ENCODE data around the gene OTOGL. TPM values are rescaled to one million over a fixed set of nuclear protein-coding genes. Genes with fewer than 3 reads are reported as not detected.

Gene OTOGL
- polyA plus RNA-seq, 2 of the 4 experiments (the other 2 are of a cell fraction): 0.04 TPM; not detected in 1

DNA sequence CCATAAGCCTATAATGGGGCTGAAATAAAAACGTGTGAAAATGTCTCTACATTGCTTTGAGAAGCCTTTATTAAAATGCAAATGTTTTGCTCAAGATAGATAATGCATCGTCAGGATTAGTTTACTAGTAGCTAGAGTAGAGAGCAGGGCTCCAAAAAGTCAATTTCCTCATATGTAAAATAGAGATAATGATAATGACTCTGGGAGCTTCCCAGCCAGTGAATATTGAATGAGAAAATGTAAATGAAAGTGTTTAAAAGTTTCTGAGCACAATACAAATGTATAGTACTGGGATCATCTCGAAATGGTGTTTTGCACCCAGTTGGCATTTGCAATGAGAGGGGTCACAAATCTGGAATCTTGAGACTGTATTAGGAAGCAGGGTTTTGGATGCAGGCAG, 135.3 kb downstream of the OTOGL start (continued):
- TF ChIP-seq HOXB5 (CRISPR knock-in tag; IDR thresholded peaks at IDR 0.05) (no peak), NPAS2 (CRISPR knock-in tag; IDR thresholded peaks at IDR 0.05; ENCODE audit: borderline replicate concordance) (no peak), HOXB13 (CRISPR knock-in tag; IDR thresholded peaks at IDR 0.05; ENCODE audit: low read depth) (no peak), EP300 (IDR thresholded peaks at IDR 0.05) (no peak), EHF (CRISPR knock-in tag; IDR thresholded peaks at IDR 0.05) (no peak)
- TF ChIP-seq, protein P1, sequence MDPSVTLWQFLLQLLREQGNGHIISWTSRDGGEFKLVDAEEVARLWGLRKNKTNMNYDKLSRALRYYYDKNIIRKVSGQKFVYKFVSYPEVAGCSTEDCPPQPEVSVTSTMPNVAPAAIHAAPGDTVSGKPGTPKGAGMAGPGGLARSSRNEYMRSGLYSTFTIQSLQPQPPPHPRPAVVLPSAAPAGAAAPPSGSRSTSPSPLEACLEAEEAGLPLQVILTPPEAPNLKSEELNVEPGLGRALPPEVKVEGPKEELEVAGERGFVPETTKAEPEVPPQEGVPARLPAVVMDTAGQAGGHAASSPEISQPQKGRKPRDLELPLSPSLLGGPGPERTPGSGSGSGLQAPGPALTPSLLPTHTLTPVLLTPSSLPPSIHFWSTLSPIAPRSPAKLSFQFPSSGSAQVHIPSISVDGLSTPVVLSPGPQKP (IDR thresholded peaks at IDR 0.05; ENCODE audit: low read depth, low read length): no peak

GRCh38 chr12:80235944-80236343, 136.6 kb downstream of the OTOGL start:
- no peak overlapping the region for H3K4me3 ChIP-seq
- ATAC-seq: no peak
- ChIA-PET POLR2A (no interaction called here), CTCF (interaction anchor here (0.6 to 0.9 kb wide), 2 partner anchors 34 to 49 kb away, joined by 3 read pairs; no protein-coding TSS in a partner anchor)
- no peak overlapping the region for H3K27ac ChIP-seq
- no peak for TF ChIP-seq EP300 (IDR thresholded peaks at IDR 0.05)
- no peak for TF ChIP-seq HOXB13 (CRISPR knock-in tag; IDR thresholded peaks at IDR 0.05; ENCODE audit: low read depth)
- no peak for TF ChIP-seq ZC3H11A (IDR thresholded peaks at IDR 0.05)
- TF ChIP-seq, protein P2, sequence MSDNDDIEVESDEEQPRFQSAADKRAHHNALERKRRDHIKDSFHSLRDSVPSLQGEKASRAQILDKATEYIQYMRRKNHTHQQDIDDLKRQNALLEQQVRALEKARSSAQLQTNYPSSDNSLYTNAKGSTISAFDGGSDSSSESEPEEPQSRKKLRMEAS (IDR thresholded peaks at IDR 0.05): no peak
- no peak for TF ChIP-seq KDM1A (IDR thresholded peaks at IDR 0.05; ENCODE audit: low read depth)
- no peak for TF ChIP-seq MAZ (IDR thresholded peaks at IDR 0.05; ENCODE audit: borderline replicate concordance, low read depth, low read length)
- no peak for TF ChIP-seq GATA3 (IDR thresholded peaks at IDR 0.05; ENCODE audit: borderline replicate concordance)
- no peak for TF ChIP-seq CBX2 (IDR thresholded peaks at IDR 0.05; ENCODE audit: borderline replicate concordance, low read depth)
- TF ChIP-seq HEYL (CRISPR knock-in tag; IDR thresholded peaks at IDR 0.05): no peak
- TF ChIP-seq MAFK (IDR thresholded peaks at IDR 0.05; ENCODE audit: partially characterized antibody): no peak
- TF ChIP-seq RNF2 (IDR thresholded peaks at IDR 0.05; ENCODE audit: borderline replicate concordance, low read depth): no peak
- no peak for TF ChIP-seq FOSL2 (IDR thresholded peaks at IDR 0.05)
- TF ChIP-seq FOSL2 (CRISPR knock-in tag; IDR thresholded peaks at IDR 0.05): no peak
- no peak for TF ChIP-seq NR3C1 (IDR thresholded peaks at IDR 0.05)
- TF ChIP-seq ESRRA (IDR thresholded peaks at IDR 0.05; ENCODE audit: borderline replicate concordance, low read length): no peak
- no peak for TF ChIP-seq MYC (IDR thresholded peaks at IDR 0.05; ENCODE audit: borderline replicate concordance, low read length)
- TF ChIP-seq NPAS2 (CRISPR knock-in tag; IDR thresholded peaks at IDR 0.05; ENCODE audit: borderline replicate concordance): no peak
- H3K4me2 ChIP-seq: no peak overlapping the region
- no peak for FAIRE-seq
- no peaks in the 10 kb centered on the region for H3K4me1 ChIP-seq
- no peak for DNase-seq (ENCODE audit: low read depth in 1 of 2, low spot score in 1 of 2)
- no peaks in the 10 kb centered on the region for H3K9me3 ChIP-seq

GRCh38 chr12:80239867-80240266, 140.5 kb downstream of the OTOGL start:
- Histone ChIP-seq H3K4me2 (no peak overlapping the region), H3K9me3 (no peaks in the 10 kb centered on the region), H3K4me3 (no peak overlapping the region), H3K27ac (no peak overlapping the region), H3K4me1 (no peaks in the 10 kb centered on the region; the same call in 2 of the 3 replicates)
- ATAC-seq (no peak), FAIRE-seq (no peak), DNase-seq (ENCODE audit: low read depth in 1 of 2, low spot score in 1 of 2) (no peak)
- ChIA-PET POLR2A (no interaction called here), CTCF (no interaction called here)
- TF ChIP-seq ZSCAN20 (CRISPR knock-in tag; IDR thresholded peaks at IDR 0.05) (no peak), SREBF2 (IDR thresholded peaks at IDR 0.05) (no peak), MAFK (IDR thresholded peaks at IDR 0.05; ENCODE audit: partially characterized antibody) (no peak), MAZ (IDR thresholded peaks at IDR 0.05; ENCODE audit: borderline replicate concordance, low read depth, low read length) (no peak), ZC3H11A (IDR thresholded peaks at IDR 0.05) (no peak), NPAS2 (CRISPR knock-in tag; IDR thresholded peaks at IDR 0.05; ENCODE audit: borderline replicate concordance) (no peak)
- TF ChIP-seq, protein P3, sequence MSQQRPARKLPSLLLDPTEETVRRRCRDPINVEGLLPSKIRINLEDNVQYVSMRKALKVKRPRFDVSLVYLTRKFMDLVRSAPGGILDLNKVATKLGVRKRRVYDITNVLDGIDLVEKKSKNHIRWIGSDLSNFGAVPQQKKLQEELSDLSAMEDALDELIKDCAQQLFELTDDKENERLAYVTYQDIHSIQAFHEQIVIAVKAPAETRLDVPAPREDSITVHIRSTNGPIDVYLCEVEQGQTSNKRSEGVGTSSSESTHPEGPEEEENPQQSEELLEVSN (IDR thresholded peaks at IDR 0.05; ENCODE audit: borderline replicate concordance, low read depth): no peak
- TF ChIP-seq, protein P4, sequence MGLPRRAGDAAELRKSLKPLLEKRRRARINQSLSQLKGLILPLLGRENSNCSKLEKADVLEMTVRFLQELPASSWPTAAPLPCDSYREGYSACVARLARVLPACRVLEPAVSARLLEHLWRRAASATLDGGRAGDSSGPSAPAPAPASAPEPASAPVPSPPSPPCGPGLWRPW (IDR thresholded peaks at IDR 0.05): no peak
